ENCODE data around the gene TRIM62.

The TRIM62 gene

GRCh38 chr1:33177996-33178540 lies 3.8 kb downstream of the TRIM62 start (continued):
- TF ChIP-seq CSRNP3 (CRISPR knock-in tag; IDR thresholded peaks at IDR 0.05): no peak
- TF ChIP-seq GLIS3 (CRISPR knock-in tag; IDR thresholded peaks at IDR 0.05): no peak

- TF ChIP-seq ZC3H10 (CRISPR knock-in tag; IDR thresholded peaks at IDR 0.05): no peak
- no peak for TF ChIP-seq ISL1 (CRISPR knock-in tag; IDR thresholded peaks at IDR 0.05)
- no peak for TF ChIP-seq SNAI2 (CRISPR knock-in tag; IDR thresholded peaks at IDR 0.05)
- TF ChIP-seq ARNTL (CRISPR knock-in tag; IDR thresholded peaks at IDR 0.05; ENCODE audit: borderline replicate concordance, low read depth): no peak
- no peak for TF ChIP-seq GLIS3 (CRISPR knock-in tag; IDR thresholded peaks at IDR 0.05)
- TF ChIP-seq ESRRG (CRISPR knock-in tag; IDR thresholded peaks at IDR 0.05): no peak
- no peak for TF ChIP-seq ZFP30 (CRISPR knock-in tag; IDR thresholded peaks at IDR 0.05)
- TF ChIP-seq BACH2 (CRISPR knock-in tag; IDR thresholded peaks at IDR 0.05; ENCODE audit: borderline replicate concordance): no peak
- no peak for TF ChIP-seq CREB5 (CRISPR knock-in tag; IDR thresholded peaks at IDR 0.05; ENCODE audit: low read depth)
- no peak for TF ChIP-seq TCF4 (CRISPR knock-in tag; IDR thresholded peaks at IDR 0.05; ENCODE audit: borderline replicate concordance)
- TF ChIP-seq TSHZ2 (CRISPR knock-in tag; IDR thresholded peaks at IDR 0.05): no peak
- TF ChIP-seq ZNF8 (CRISPR knock-in tag; IDR thresholded peaks at IDR 0.05): no peak
- no peak for ATAC-seq
Measured at GRCh38 chr1:33176887-33177286, 5.0 kb downstream of the TRIM62 start.

- no peak for ATAC-seq
- TF ChIP-seq BACH2 (CRISPR knock-in tag; IDR thresholded peaks at IDR 0.05; ENCODE audit: borderline replicate concordance): no peak
- no peak for TF ChIP-seq ZNF70 (CRISPR knock-in tag; IDR thresholded peaks at IDR 0.05)
- TF ChIP-seq TSHZ2 (CRISPR knock-in tag; IDR thresholded peaks at IDR 0.05): no peak
- no peak for TF ChIP-seq OSR1 (CRISPR knock-in tag; IDR thresholded peaks at IDR 0.05)
- TF ChIP-seq POU6F1 (CRISPR knock-in tag; IDR thresholded peaks at IDR 0.05; ENCODE audit: borderline replicate concordance, low read depth): no peak
- no peak for TF ChIP-seq ZNF565 (CRISPR knock-in tag; conservative IDR thresholded peaks at IDR 0.05; ENCODE audit: low read depth)
Measured at GRCh38 chr1:33176362-33176850, 5.4 kb downstream of the TRIM62 start.

GRCh38 chr1:33175865-33176264 lies 6.0 kb downstream of the TRIM62 start:
- no peak for ATAC-seq
- TF ChIP-seq ESRRG (CRISPR knock-in tag; IDR thresholded peaks at IDR 0.05) (no peak), ZFP3 (CRISPR knock-in tag; IDR thresholded peaks at IDR 0.05) (no peak), RARB (CRISPR knock-in tag; IDR thresholded peaks at IDR 0.05) (no peak), PATZ1 (CRISPR knock-in tag; IDR thresholded peaks at IDR 0.05; ENCODE audit: borderline replicate concordance) (no peak), CSDC2 (CRISPR knock-in tag; IDR thresholded peaks at IDR 0.05) (no peak), ZNF565 (CRISPR knock-in tag; conservative IDR thresholded peaks at IDR 0.05; ENCODE audit: low read depth) (no peak), CSRNP3 (CRISPR knock-in tag; IDR thresholded peaks at IDR 0.05) (no peak), ZNF8 (CRISPR knock-in tag; IDR thresholded peaks at IDR 0.05) (no peak), GLIS3 (CRISPR knock-in tag; IDR thresholded peaks at IDR 0.05) (no peak), CREB5 (CRISPR knock-in tag; IDR thresholded peaks at IDR 0.05; ENCODE audit: low read depth) (no peak)
